HG03064 (cell line): ENCODE data around the gene NEURL1.
"Not testable (repeated sequence)": the region's sequence is repeated elsewhere in the genome, so short reads cannot be mapped to it uniquely, and the experiment has no call there.

Experiments
- ATAC-seq: cut with Tn5 transposase; IDR thresholded peaks from one replicate; pipeline ENCODE4 v1.9.1; 2021; ENCODE audit warnings: low read depth; ENCODE audit not compliant: unreplicated experiment

The NEURL1 gene

GRCh38 chr10:103492655-103493261 lies 747 bp upstream of the NEURL1 start:
- no peak for ATAC-seq

- ATAC-seq = no peak
Measured at GRCh38 chr10:103493916-103494877, 692 bp downstream of the NEURL1 start.

- ATAC-seq = no peak
Measured at GRCh38 chr10:103495321-103495720, 1.8 kb downstream of the NEURL1 start.

DNA sequence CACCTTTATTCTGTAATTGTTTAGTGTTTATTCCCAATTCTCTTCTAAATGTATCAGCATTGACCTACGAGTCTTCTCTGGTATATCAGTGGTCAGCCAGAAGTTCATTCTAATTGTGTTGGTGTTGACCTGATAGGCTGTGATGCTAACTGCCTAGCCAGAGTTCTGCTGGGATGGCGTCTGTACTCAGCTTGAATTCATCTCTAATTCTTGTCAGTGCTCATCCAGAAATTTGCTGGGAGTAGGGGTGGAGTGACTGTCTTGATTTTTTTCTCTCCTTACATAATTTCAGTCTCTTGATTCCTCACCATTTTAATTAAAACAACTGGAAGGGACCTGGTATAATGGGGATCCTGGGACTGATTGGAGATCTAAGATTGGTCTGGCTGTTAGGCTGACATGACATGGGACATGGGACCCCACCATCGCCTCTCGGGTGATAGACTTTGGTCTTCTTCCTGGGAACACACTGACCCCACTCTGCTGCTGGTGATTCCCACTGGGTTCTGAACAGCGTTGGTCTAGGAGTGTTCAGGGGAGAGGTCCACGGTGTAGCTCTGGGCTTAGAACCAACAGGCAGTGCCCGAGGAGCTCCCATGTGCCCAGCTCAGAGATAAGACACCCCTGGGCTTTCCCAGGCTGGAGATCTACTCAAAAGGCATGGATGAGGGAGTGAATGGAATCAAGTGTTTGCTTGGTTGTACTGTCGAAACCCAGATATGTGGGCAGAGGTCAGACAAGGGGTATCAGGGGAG lies 3.8 kb downstream of the NEURL1 start:
- no peak for ATAC-seq

GRCh38 chr10:103498936-103499638 lies 5.6 kb downstream of the NEURL1 start:
- no peak for ATAC-seq

DNA sequence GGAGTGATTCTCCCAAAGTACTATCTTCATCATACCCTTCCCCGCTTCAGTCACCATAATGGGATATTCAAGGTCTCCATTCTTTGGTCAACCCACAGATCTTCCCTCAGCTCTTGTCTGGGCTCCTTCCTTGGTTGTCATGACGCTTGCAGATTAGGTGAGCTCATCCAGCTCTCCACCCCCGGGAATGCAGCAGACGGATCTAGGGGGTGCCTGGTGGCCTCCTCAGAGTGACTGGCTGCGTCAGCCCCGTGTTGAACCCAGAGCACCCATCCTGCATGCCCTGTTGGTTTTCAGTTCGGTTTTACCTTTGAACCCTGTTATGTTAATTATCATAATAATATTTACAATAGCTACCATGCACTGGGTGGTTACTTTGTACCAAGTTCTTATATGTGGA lies 6.4 kb downstream of the NEURL1 start:
- no peak for ATAC-seq

- no peak for ATAC-seq
Measured at GRCh38 chr10:103500481-103500880, 7.0 kb downstream of the NEURL1 start.

- ATAC-seq = no peak
Measured at GRCh38 chr10:103501186-103501585, 7.7 kb downstream of the NEURL1 start.

DNA sequence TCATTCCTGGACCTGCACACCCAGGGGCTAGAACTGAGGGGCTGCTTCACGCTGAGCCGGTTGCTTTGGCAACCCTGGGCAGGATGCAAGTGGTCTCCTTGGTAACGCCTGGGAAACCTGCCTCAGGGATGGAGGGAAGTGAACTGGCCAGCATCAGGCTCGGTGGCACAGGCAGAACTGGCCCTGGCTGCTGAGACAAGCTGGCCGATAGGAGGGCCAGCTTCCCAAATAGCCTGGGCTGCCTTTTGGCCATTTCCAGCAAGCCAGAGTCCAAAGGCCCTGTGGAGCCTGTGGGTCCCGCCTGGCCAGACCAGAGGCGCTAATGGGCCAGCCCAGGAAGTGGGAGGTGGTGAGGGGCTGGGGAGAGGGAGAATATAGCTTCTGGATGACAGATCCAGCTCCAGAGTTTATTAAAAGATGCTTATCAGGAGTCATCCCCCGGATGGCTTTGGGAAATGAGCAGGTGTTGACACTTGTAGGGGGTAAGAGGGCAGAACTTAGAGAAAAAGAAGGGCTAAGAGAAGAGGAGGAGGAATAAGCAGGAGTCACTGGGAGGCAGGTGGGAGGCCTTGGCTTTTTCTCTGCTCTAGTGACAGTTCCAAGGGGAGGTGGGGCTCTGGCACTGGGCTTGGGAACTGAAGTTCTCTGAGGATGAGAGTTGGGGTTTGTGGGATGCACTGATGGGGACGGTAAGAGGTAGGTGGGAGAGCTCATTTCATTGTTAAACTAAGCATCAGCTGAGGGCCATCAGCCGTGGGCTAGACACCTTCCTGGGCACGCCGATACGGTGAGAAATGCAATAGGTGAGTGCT lies 9.6 kb downstream of the NEURL1 start:
- ATAC-seq = no peak

GRCh38 chr10:103503777-103504176 lies 10.3 kb downstream of the NEURL1 start:
- not testable (repeated sequence) for ATAC-seq

- ATAC-seq = no peak
Measured at GRCh38 chr10:103504181-103504783, 10.8 kb downstream of the NEURL1 start.

DNA sequence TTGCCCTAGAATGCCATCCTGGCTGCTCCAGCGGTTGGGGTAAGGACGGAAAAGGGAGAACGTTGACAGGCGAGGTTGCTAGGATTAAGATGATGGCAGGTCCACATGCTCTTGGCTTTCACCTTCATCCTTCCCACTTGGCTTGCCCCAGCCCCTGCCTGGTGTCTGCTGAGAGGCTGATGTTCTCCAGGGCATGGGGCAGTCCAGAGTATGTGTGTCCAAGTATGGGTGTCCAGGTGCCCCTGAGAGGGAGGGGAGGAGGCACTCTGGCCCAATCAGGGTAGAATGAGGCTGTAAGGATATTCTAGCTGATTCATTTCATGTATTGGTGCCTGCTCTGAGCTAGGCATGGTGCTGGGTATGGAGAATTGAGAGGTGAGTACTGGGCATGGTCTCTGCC lies 12.6 kb downstream of the NEURL1 start:
- no peak for ATAC-seq

DNA sequence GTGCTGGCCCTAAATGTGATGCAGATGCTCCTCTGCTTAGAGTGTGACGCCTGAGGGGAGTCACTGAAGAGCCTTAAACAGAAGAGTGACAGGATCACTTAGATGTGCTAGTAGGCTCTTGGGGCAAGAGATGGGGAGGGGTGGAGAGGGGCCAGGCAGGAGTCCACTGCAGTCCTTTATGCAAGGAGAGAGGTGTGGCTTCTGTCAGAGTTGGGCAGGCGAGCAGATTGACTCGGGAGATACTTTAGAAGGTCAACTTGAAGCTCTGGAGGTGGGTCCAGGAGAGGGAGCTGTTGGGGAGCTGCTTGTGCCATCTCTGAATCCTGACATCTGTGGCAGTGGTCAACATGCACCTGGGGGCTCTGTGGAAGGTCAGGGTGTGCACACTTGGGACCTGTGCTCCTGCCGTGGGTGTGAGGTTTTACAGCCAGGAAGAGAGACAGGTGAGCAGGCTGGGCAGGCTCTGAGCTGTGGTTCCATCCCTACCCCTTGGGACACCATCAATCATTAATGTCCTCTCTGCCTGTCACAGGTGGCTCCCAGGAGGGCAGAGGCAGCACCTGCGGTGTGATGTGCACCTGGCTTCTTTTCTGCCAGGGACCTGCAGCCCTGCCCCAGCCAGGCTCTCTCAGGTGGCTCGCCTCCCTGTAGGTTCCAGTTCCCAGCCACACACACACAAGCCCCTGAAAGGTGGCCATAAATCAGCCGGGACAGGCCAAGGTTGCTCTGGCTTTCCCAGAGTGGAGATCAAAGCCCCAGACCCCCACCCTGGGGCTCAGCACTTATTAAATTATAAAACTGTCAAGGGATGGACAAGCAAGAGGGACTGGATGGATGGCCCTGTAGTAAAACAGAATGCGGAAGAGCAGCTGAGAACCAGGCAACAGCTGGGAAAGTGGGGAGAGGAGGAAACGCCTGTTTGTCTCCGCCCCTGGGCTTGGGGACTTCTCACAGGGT lies 14.0 kb downstream of the NEURL1 start:
- ATAC-seq = no peak

- ATAC-seq = no peak
Measured at GRCh38 chr10:103510046-103510685, 16.7 kb downstream of the NEURL1 start.

DNA sequence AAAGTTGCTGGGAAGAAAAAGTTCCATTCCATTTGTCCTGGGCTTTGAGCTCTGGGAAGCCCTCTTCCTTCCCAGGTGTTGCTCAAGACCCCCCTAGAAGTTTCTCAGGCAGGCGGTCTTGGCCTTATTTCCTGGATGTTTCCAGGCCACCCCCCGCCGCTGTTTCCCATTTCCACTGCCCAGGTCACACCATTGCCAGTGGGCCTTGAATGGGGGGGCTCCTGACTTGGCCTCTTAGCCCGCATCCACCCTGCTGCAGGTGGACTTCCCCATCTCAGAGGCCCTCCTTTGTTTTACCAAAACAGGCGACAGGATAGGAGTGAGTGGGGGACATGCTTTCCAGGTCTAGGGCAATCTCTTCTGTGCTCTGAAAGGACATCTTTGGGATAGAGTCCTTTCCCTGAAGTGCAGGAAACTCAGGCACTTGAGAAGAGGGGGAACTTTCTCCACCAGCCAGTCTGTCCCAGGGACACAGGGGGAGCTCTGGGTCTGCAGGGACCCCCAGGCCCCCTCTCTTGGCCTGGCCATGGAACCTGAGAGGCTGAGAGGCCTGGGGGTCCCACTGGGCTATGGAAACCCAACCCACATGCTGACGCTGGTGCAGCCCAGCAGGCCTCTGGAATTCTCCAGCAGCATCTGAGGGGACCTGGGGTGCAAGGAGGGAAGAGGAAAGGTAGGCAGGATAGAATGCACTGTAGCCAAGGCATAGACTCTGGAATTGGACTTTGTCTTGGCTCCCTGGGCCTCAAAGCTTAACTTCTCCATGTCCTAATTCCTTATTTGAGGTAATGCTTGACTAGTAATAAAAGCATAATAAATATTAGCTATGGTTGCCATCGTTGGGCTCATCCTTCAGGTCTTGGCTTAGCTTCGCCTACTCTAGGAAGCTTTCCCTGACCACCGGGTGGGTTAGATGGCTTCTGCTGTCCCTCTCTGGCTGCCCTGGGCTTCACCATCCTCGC lies 17.6 kb downstream of the NEURL1 start:
- no peak for ATAC-seq

- ATAC-seq = no peak
Measured at GRCh38 chr10:103512166-103512565, 18.7 kb downstream of the NEURL1 start.
